Measurements from ENCODE around the gene SLC39A1. TPM values are rescaled to one million over a fixed set of nuclear protein-coding genes. Genes with fewer than 3 reads are reported as not detected.

Gene SLC39A1
- total and polyA plus RNA-seq, 9 of the 15 experiments (the other 6 are each of a cell fraction or from before 2014, with no cell fraction given): 9.9 to 81.1 (median 62.7) TPM

- TF ChIP-seq SETDB1 (IDR thresholded peaks at IDR 0.05; ENCODE audit: low read length): no peak
These were observed 28.5 kb upstream of the SLC39A1 start (continued) for GRCh38 chr1:153991806-153992205.

GRCh38 chr1:153991151-153991630, 27.9 kb upstream of the SLC39A1 start:
- DNase-seq (ENCODE audit: extremely low read depth in 1 of 4, low spot score in 3 of 4) (no peak), FAIRE-seq (no peak), ATAC-seq (no peak)
- in situ Hi-C loops (cut with MboI): no loop called here
- no peaks in the 10 kb centered on the region; the same call in 1 of the 2 replicates for H4K20me1 ChIP-seq (replicated peaks; ENCODE audit: control insufficient read depth, insufficient read depth, low read length)
- H3K9me3 ChIP-seq (replicated peaks; ENCODE audit: control insufficient read depth, insufficient read depth, low read depth, low read length): no peaks in the 10 kb centered on the region
- H3K4me1 ChIP-seq (replicated peaks in 1 of 2; ENCODE audit: control insufficient read depth in 2 of 2, insufficient read depth in 2 of 2, low read length in 2 of 2): peaks cover 4 to 11% of the 10 kb centered on the region in 2 experiments; a peak in 2 of 5 replicates
- H3K27me3 ChIP-seq (ENCODE audit: control insufficient read depth in 2 of 2, insufficient read depth in 2 of 2, low read length in 2 of 2): no peaks in the 10 kb centered on the region
- under 1% methylated on average over 8 of the region's 9 CpGs for WGBS (ENCODE audit: insufficient coverage, low coverage, missing lambda C conversion rate)
- intact Hi-C loops (cut with micrococcal nuclease): loop anchor here (5.0 kb wide), 1 partner anchor 191 kb away; no protein-coding TSS in a partner anchor
- H3K79me2 ChIP-seq (ENCODE audit: control insufficient read depth, insufficient read depth, low read length): peaks cover 27% of the 10 kb centered on the region
- H3K9ac ChIP-seq (ENCODE audit: insufficient read depth in 1 of 2, low read depth in 2 of 2, low read length in 2 of 2): peak overlapping the region; percentile 97
- H2AFZ ChIP-seq (ENCODE audit: low read depth, low read length): 0 out of 2 replicates have a peak overlapping the region, but pooled peaks have one; percentile 98
- ChIA-PET POLR2A (interaction anchor here (0.6 to 4.4 kb wide), 58 partner anchors 10 to 496 kb away, joined by 3 to 104 read pairs (median 5); partner anchors contain the start of genes CREB3L4, CRTC2, DENND4B and GATAD2B), CTCF (ENCODE audit: low intra/inter-chr PET ratio) (interaction anchor here (0.6 kb wide), 1 partner anchor 275 kb away, joined by 7 read pairs; no protein-coding TSS in a partner anchor)
- H3K4me2 ChIP-seq (ENCODE audit: insufficient read depth, low read length): peak overlapping the region; percentile 98
- TSS peak; percentile 84 for BruUV-seq (replicated peaks)
- H3K36me3 ChIP-seq (ENCODE audit: control insufficient read depth, insufficient read depth, low read length): peaks cover 43% of the 10 kb centered on the region
- no peaks in the 10 kb centered on the region for H3K9me1 ChIP-seq (ENCODE audit: control insufficient read depth, insufficient read depth, low read length)
- H3K4me3 ChIP-seq: peak overlapping the region; percentile 81
- peak overlapping the region; percentile 98 for H3K27ac ChIP-seq (ENCODE audit: extremely low read depth, low read depth, low read length)
- no peak for TF ChIP-seq ZKSCAN3 (CRISPR knock-in tag; IDR thresholded peaks at IDR 0.05)
- no peak for TF ChIP-seq SRF (CRISPR knock-in tag; IDR thresholded peaks at IDR 0.05)
- TF ChIP-seq NKRF (IDR thresholded peaks at IDR 0.05; ENCODE audit: borderline replicate concordance): 0 out of 2 replicates have a peak, but pooled peaks have one; percentile 14
- no peak for TF ChIP-seq BRD4 (IDR thresholded peaks at IDR 0.05)
- no peak for TF ChIP-seq ZNF778 (CRISPR knock-in tag; IDR thresholded peaks at IDR 0.05)
- TF ChIP-seq SMARCE1 (IDR thresholded peaks at IDR 0.05): 0 out of 2 replicates have a peak, but pooled peaks have one; percentile 11
- no peak for TF ChIP-seq SIN3B (IDR thresholded peaks at IDR 0.05; ENCODE audit: low read depth)
- no peak for TF ChIP-seq NFXL1 (CRISPR knock-in tag; IDR thresholded peaks at IDR 0.05)
- no peak for TF ChIP-seq ZNF507 (tag; conservative IDR thresholded peaks at IDR 0.05)
- no peak for TF ChIP-seq YBX1 (IDR thresholded peaks at IDR 0.05)
- no peak for TF ChIP-seq CREB3 (tag; conservative IDR thresholded peaks at IDR 0.05; ENCODE audit: low read depth)
- TF ChIP-seq RBM17 (IDR thresholded peaks at IDR 0.05; ENCODE audit: borderline replicate concordance, low read depth, low read length): no peak
- no peak for TF ChIP-seq ZNF668 (CRISPR knock-in tag; IDR thresholded peaks at IDR 0.05)
- TF ChIP-seq MCM3 (IDR thresholded peaks at IDR 0.05): no peak
- TF ChIP-seq DPF2 (IDR thresholded peaks at IDR 0.05): no peak
- TF ChIP-seq NR0B1 (IDR thresholded peaks at IDR 0.05; ENCODE audit: partially characterized antibody): no peak
- no peak for TF ChIP-seq ETV6 (IDR thresholded peaks at IDR 0.05; ENCODE audit: borderline replicate concordance in 1 of 2, low read depth in 2 of 2, low read length in 1 of 2)
- no peak for TF ChIP-seq ETV6 (CRISPR knock-in tag; IDR thresholded peaks at IDR 0.05; ENCODE audit: borderline replicate concordance)
